D721Med (cell line): ENCODE measurements around the gene PIP5KL1.

Source experiments
- DNase-seq: peaks from one replicate; pipeline ENCODE4 v3.0.0; 2011; ENCODE audit warnings: low spot score; ENCODE audit not compliant: insufficient read length
- FAIRE-seq: peaks from 2 replicates; lab custom pipeline; 2011; peaks lifted over from hg19 to GRCh38; lab: Jason Lieb, UNC
- TF ChIP-seq, protein P1 (sequence below): IDR thresholded peaks from 2 replicates; pipeline ENCODE4 v1.5.1; 2012; ENCODE audit warnings: mild to moderate bottlenecking, control low read depth; ENCODE audit not compliant: insufficient read depth; ENCODE audit errors: missing control alignments

Gene PIP5KL1

DNA sequence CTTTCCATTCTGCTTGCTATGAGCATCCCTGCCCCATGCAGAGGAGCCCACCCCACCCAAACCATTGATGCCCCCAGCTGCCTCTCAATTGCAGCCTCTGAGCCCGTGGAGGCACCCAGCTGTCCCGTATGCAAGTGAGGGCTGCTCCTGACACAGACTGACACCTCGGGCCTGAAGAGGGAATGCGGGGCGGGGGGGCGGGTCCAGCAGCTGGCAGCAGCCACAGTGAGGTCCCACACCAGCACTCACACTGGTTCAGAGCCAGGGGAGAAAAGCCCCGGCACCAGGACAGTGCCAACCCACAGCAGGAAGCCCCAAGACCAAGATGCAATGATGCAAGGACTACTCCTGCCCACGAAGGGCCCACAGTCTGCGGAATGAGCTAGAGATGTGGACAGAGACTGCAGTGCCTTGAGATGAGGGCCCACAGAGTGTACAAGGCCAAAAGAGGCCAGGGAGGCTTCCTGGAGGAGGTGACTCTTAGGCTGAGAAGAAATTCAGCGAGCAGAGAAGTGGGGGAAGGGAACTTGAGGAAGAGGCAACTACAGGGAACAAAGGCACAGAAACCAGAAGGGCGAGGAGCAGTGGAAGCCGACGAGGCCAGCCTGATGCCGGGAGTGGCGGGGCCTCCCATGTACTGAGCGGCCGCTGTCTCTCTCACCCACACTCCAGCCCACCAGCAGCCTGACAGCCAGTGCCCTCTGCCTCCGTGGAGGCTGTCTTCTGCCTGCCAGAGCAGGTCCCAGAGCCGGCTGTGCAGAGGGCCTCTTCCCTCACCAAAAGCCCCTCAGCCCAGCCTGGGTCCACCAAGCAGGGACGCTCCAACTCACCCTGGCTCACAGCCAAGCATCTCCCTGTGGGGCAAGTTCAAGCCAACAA is 41.0 kb upstream of the PIP5KL1 start:
- FAIRE-seq (no peak), DNase-seq (no peak)
- TF ChIP-seq, protein P1, sequence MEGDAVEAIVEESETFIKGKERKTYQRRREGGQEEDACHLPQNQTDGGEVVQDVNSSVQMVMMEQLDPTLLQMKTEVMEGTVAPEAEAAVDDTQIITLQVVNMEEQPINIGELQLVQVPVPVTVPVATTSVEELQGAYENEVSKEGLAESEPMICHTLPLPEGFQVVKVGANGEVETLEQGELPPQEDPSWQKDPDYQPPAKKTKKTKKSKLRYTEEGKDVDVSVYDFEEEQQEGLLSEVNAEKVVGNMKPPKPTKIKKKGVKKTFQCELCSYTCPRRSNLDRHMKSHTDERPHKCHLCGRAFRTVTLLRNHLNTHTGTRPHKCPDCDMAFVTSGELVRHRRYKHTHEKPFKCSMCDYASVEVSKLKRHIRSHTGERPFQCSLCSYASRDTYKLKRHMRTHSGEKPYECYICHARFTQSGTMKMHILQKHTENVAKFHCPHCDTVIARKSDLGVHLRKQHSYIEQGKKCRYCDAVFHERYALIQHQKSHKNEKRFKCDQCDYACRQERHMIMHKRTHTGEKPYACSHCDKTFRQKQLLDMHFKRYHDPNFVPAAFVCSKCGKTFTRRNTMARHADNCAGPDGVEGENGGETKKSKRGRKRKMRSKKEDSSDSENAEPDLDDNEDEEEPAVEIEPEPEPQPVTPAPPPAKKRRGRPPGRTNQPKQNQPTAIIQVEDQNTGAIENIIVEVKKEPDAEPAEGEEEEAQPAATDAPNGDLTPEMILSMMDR: no peak

DNA sequence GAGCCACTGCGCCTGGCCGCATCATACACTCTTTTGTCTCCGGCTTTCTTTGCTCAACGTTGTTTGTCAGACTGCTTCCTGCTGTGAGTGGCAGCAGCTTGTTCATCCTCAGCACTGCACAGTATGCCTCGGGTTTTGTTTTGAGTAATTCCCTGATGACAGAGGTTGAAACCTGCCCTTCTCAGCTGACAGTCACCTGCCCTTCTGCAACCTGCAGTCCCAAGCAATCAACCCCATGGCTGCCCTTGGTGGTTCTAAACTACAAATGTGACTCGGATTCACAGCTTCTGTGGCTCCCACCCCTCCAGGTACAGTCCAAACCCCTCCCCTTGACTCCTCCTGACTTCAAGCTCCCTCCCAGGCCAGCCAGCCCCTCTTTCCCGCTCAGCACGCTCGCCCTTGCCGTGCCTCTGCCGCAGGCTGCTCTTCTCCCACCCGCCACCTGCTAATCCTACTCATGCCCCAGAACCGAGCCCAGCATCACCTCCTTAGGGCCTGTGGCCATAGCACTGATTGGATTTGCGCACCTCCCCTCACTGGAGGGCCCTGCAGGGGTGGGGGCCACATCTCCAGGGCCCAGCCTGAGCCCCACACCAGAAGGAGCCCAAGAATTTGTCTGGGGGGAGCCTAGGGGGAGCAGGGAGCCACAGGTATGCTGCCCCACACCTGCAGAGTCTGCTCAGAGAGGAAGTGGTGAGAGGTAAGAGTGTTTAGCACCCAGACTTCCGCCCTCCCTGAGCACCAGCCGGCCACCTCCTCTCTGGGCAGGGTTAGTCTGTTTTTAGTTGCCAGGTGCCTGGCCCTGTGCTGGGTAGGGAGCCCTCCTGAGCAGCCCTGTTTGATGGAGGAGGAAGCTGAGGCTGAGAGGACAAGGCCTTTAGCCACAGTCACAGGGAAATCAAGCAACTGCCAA is 40.1 kb upstream of the PIP5KL1 start:
- no peak for DNase-seq
- FAIRE-seq: no peak

DNA sequence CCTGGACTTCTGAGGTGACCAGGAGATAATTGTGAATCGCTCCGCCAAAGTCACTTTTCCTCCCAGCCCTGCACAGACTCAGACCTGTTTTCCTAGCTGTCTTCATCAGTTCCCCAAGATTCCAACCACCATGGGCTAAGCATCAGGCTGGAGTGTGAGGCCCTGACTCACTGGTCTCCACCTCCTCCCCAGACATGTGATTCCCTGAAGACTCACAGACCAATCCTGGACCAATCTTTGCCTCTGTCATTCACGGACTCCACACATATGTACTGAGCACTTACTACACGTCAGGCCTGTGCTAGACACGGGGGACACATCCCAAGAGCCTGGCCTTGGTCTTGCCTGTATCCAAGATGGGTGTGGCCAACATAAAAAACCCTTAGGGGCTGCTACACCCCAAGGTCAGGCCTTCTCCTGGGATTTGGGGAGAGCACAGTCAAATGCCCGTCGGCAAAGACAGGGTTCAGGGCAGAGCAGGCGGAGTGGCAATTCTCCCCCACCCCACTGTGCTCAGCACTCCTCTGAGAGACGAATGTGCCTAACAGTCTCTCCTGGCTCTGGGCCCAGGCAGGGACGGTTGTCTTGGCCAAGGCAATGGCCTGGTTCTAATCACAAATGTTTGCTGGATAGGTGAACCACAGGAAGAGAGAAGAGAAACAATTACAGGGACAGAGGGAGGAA is 38.3 kb upstream of the PIP5KL1 start:
- TF ChIP-seq, protein P1: no peak
- FAIRE-seq (no peak), DNase-seq (no peak)

More for the DNA sequence above, 40.1 kb upstream of the PIP5KL1 start:
- TF ChIP-seq, protein P1: no peak

DNA sequence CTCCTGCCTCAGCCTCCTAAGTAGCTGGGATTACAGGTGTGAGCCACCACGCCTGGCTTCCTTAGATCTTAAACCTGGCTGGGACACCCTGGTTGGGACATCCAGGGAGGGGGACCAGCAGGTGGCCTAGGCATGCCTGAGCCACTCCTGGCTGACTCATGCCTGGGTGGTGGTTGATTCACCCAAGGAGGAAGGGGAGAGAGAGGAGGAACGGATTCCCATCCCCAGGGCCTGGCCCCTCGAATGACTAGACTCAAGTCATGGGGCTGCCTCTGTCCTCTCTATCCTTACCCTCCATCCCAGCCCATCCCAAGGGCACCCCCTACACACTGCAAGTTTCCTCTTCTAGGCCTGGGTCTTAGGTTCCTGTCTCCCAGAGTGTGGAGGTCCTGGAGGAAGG is 37.5 kb upstream of the PIP5KL1 start:
- DNase-seq (no peak), FAIRE-seq (no peak)
- TF ChIP-seq, protein P1: no peak

DNA sequence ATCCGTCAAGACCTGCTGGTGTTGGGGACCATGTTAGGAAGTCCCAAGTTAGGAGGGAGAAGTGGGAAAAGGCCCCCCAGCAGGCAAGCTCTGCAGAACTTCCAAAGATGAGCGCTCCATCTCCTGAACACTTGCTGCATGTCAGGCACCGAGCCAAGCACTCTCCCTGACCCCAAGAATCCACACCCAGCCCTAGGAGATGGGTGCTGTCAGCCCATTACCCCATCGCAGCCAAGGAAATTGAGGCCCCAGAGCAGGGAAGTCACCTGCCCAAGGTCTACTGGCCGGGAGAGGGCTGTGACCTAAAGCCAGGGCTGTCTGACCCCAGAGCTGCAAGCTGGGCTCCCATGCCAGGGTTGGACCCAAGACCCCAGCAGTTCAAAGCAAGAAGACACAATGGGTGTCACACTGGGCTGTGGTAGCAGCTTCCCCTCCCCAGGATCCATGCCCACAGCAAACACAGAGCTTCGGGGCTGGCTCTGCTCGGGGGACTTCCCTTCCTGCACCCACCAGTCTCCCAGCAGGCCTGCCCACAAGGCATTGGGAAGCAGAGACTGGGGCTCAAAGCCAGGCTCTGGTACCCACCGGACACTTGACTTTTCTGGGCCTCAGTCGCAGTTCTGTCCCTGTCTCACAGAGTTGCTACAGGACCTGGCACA is 36.7 kb upstream of the PIP5KL1 start:
- TF ChIP-seq, protein P1: no peak
- FAIRE-seq (no peak), DNase-seq (no peak)

DNA sequence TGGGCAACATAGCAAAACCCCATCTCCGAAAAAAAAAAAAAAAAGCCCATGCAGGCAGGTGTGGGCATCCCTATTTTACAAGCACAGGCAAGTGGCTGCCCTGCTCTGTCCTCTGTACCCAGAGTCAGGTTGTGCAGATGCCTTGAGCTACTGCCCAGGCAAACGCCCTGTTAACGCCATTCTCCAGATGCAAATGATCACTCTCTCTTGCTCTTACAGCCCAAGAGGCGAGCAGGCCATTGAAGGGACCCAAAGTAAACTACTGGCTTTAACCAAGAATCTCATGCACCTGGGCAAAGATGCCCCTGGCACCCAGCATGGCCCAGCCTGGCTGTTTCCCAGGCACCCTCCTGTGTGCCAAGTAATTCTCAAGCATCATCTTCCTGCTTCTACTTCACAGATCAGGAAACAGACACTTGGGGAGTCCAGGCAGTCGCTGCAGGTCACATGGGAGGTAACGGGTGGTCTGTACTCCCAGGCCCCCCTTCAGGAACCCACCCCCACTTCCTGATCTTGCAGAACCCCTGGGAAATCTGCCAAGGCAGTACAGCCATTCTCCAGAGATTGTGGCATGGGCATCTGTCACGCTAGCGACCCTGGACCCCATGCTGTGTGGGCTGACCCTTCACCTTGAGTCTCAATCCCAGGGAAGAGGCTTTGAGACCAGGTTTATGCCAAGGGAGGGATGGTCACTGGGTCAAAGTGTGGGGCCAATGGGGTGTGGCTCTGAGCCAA is 36.0 kb upstream of the PIP5KL1 start:
- FAIRE-seq: no peak
- TF ChIP-seq, protein P1: no peak
- DNase-seq: no peak
